HG03342 (cell line): ENCODE data around the gene ACTC1.

Experiments used
- ATAC-seq: cut with Tn5 transposase; IDR thresholded peaks from one replicate; pipeline ENCODE4 v1.9.1; 2021; ENCODE audit warnings: mild to moderate bottlenecking, moderate library complexity; ENCODE audit not compliant: unreplicated experiment

ACTC1 gene

GRCh38 chr15:34802371-34802770 is 7.0 kb upstream of the ACTC1 start:
- ATAC-seq, result no peak

GRCh38 chr15:34799149-34800101 is 4.1 kb upstream of the ACTC1 start:
- ATAC-seq, result no peak

GRCh38 chr15:34796847-34797435 is 1.6 kb upstream of the ACTC1 start:
- no peak for ATAC-seq

- no peak for ATAC-seq
Measured at GRCh38 chr15:34794590-34795206, 651 bp downstream of the ACTC1 start.

- ATAC-seq, result no peak
Measured at GRCh38 chr15:34793901-34794300, 1.4 kb downstream of the ACTC1 start.

- no peak for ATAC-seq
Measured at GRCh38 chr15:34793071-34793470, 2.3 kb downstream of the ACTC1 start.

- ATAC-seq, result no peak
Measured at GRCh38 chr15:34791701-34792100, 3.6 kb downstream of the ACTC1 start.

GRCh38 chr15:34790121-34790520 is 5.2 kb downstream of the ACTC1 start:
- no peak for ATAC-seq

GRCh38 chr15:34789326-34789725 is 6.0 kb downstream of the ACTC1 start:
- no peak for ATAC-seq

GRCh38 chr15:34786206-34786605 is 9.1 kb downstream of the ACTC1 start:
- no peak for ATAC-seq

GRCh38 chr15:34783991-34784390 is 11.4 kb downstream of the ACTC1 start:
- ATAC-seq, result no peak

- ATAC-seq, result no peak
Measured at GRCh38 chr15:34783431-34783830, 11.9 kb downstream of the ACTC1 start.

- ATAC-seq, result no peak
Measured at GRCh38 chr15:34782901-34783300, 12.4 kb downstream of the ACTC1 start.

GRCh38 chr15:34780725-34781124 is 14.6 kb downstream of the ACTC1 start:
- no peak for ATAC-seq

- no peak for ATAC-seq
Measured at GRCh38 chr15:34776606-34777105, 18.7 kb downstream of the ACTC1 start.

GRCh38 chr15:34773917-34774316 is 21.4 kb downstream of the ACTC1 start:
- no peak for ATAC-seq

GRCh38 chr15:34773013-34773412 is 22.3 kb downstream of the ACTC1 start:
- ATAC-seq, result no peak

GRCh38 chr15:34772312-34772711 is 23.0 kb downstream of the ACTC1 start:
- ATAC-seq, result no peak

GRCh38 chr15:34769711-34770110 is 25.6 kb downstream of the ACTC1 start:
- no peak for ATAC-seq

- no peak for ATAC-seq
Measured at GRCh38 chr15:34768530-34768929, 26.8 kb downstream of the ACTC1 start.

GRCh38 chr15:34765741-34766140 is 29.6 kb downstream of the ACTC1 start:
- ATAC-seq, result no peak

- ATAC-seq, result no peak
Measured at GRCh38 chr15:34760909-34761308, 34.4 kb downstream of the ACTC1 start.
